K562 (cell line): ENCODE data around the gene SSBP2. TPM values are rescaled to one million over a fixed set of nuclear protein-coding genes. Genes with fewer than 3 reads are reported as not detected.

ENCODE experiments used
- BACH1 ChIP-seq: fragments of 200-800 bp; sonication (Bioruptor generic); IDR thresholded peaks from 2 replicates; pipeline ENCODE4 v1.6.1; 2016; ENCODE audit warnings: missing genetic modification characterization, missing compliant biosample characterization
- BHLHE40 ChIP-seq: IDR thresholded peaks from 2 replicates; pipeline ENCODE4 v1.6.1; 2011; ENCODE audit warnings: low read length, improper control_type of control experiment
- CBFA2T3 ChIP-seq: fragments of 450-650 bp; IDR thresholded peaks from 2 replicates; pipeline ENCODE4 v1.6.1; 2017
- ESRRA ChIP-seq: fragments of 450-650 bp; IDR thresholded peaks from 2 replicates; pipeline ENCODE4 v1.6.1; 2014; ENCODE audit warnings: low read depth, mild to moderate bottlenecking, moderate library complexity, borderline replicate concordance
- GTF2F1 ChIP-seq: IDR thresholded peaks from 2 replicates; pipeline ENCODE4 v1.6.1; 2011; ENCODE audit warnings: low read depth, low read length, improper control_type of control experiment
- HEY1 ChIP-seq: fragments of 250-450 bp; sonication (Bioruptor Pico); IDR thresholded peaks from 2 replicates; pipeline ENCODE4 v1.5.0; 2020; ENCODE audit warnings: mild to moderate bottlenecking, moderate library complexity, borderline replicate concordance
- HMG20B ChIP-seq: fragments of 250-450 bp; sonication (Bioruptor Pico); IDR thresholded peaks from 2 replicates; pipeline ENCODE4 v1.5.0; 2021; ENCODE audit warnings: mild to moderate bottlenecking
- KAT7 ChIP-seq: sonication (generic); formaldehyde crosslinking; IDR thresholded peaks from 2 replicates; pipeline ENCODE4 v1.8.0; 2022; ENCODE audit warnings: missing genetic modification reagents, mild to moderate bottlenecking, borderline replicate concordance
- KDM4B ChIP-seq, 2 experiments: fragments of 450-650 bp in 1 of 2; sonication (generic) in 1 of 2; IDR thresholded peaks; 2 replicates each; pipeline ENCODE4 v1.6.1; 2016 to 2017; ENCODE audit warnings: borderline replicate concordance in 2 of 2, antibody characterized with exemption in 1 of 2, low read depth in 1 of 2, mild to moderate bottlenecking in 1 of 2
- LARP7 ChIP-seq: fragments of 450-650 bp; IDR thresholded peaks from 2 replicates; pipeline ENCODE4 v1.6.1; 2016
- MAFG ChIP-seq: fragments of 450-650 bp; conservative IDR thresholded peaks from 2 replicates; pipeline ENCODE4 v1.6.1; 2016; ENCODE audit warnings: missing genetic modification characterization, missing compliant biosample characterization
- NFRKB ChIP-seq: fragments of 450-650 bp; IDR thresholded peaks from 2 replicates; pipeline ENCODE4 v1.6.1; 2016; ENCODE audit warnings: low read depth
- NR2C2 ChIP-seq, 2 experiments: fragments of 200-800 bp in 1 of 2; sonication (Bioruptor generic) in 1 of 2; sonication (generic) in 1 of 2; formaldehyde crosslinking in 1 of 2; IDR thresholded peaks; 2 replicates each; pipeline versions ENCODE4 v1.6.1 to v1.8.0; 2016 to 2022; ENCODE audit warnings: mild to moderate bottlenecking in 1 of 2, missing compliant biosample characterization in 1 of 2, missing genetic modification characterization in 1 of 2, missing genetic modification reagents in 1 of 2
- PHB2 ChIP-seq: fragments of 450-650 bp; IDR thresholded peaks from 2 replicates; pipeline ENCODE4 v1.6.1; 2017; ENCODE audit warnings: low read depth
- PTRF ChIP-seq: fragments of 450-650 bp; IDR thresholded peaks from 2 replicates; pipeline ENCODE4 v1.6.1; 2016; ENCODE audit warnings: mild to moderate bottlenecking, missing genetic modification characterization, missing compliant biosample characterization
- PURB ChIP-seq: sonication (generic); formaldehyde crosslinking; IDR thresholded peaks from 2 replicates; pipeline ENCODE4 v1.9.0; 2021; ENCODE audit warnings: low read depth, mild to moderate bottlenecking, missing genetic modification reagents
- RUNX1 ChIP-seq: sonication (generic); IDR thresholded peaks from 2 replicates; pipeline ENCODE4 v1.6.1; 2016; ENCODE audit warnings: antibody characterized with exemption, low read depth
- TBL1XR1 ChIP-seq, 2 experiments: IDR thresholded peaks; 2 replicates each; pipeline ENCODE4 v1.6.1; 2012; ENCODE audit warnings: improper control_type of control experiment in 2 of 2, low read length in 2 of 2, mild to moderate bottlenecking in 1 of 2
- ZNF133 ChIP-seq: fragments of 250-450 bp; sonication (Bioruptor Pico); IDR thresholded peaks from 2 replicates; pipeline ENCODE4 v1.4.0; 2020; ENCODE audit warnings: mild to moderate bottlenecking
- ZNF24 ChIP-seq: fragments of 450-650 bp; IDR thresholded peaks from 2 replicates; pipeline ENCODE4 v1.6.1; 2016
- ZNF384 ChIP-seq: IDR thresholded peaks from 2 replicates; pipeline ENCODE4 v1.6.1; 2012; ENCODE audit warnings: low read depth, low read length, improper control_type of control experiment
- polyA plus RNA-seq, 8 experiments: library from polyadenylated mRNA; depleted of rRNA in 4 of 8; stranded (reverse) in 5 of 8; unstranded in 3 of 8; fragments of >200 nt; fragmentation: Nextera tagmentation in 2 of 8; fragmentation: Illumina TruSeq in 1 of 8; extraction: Ambion mirVana in 2 of 8; extraction: Trizol in 1 of 8; gene quantifications; 2 replicates each; pipeline versions ENCODE4 v1.2.1 to v1.2.3, GENCODE V29; 2011 to 2014; ENCODE audit warnings: inconsistent platforms in 1 of 8, missing spikeins in 1 of 8
- total RNA-seq, 7 experiments: library from RNA; depleted of rRNA in 6 of 7; stranded (reverse); fragments of >200 nt in 6 of 7; fragmentation: Illumina TruSeq in 2 of 7; extraction: Trizol in 2 of 7; gene quantifications; 2 replicates each; pipeline versions ENCODE4 v1.2.1 to v1.2.3, GENCODE V29; 2011 to 2021; ENCODE audit warnings: low replicate concordance in 1 of 7
- TF ChIP-seq, protein P1 (sequence below): sonication (generic); formaldehyde crosslinking; IDR thresholded peaks from 2 replicates; pipeline ENCODE4 v1.8.1; 2023; ENCODE audit warnings: missing genetic modification reagents, mild to moderate bottlenecking, borderline replicate concordance
- TF ChIP-seq, protein P2 (sequence below): fragments of 450-650 bp; formaldehyde crosslinking; IDR thresholded peaks from 2 replicates; pipeline ENCODE4 v1.4.0; 2020; ENCODE audit warnings: mild to moderate bottlenecking, moderate library complexity
- TF ChIP-seq, protein P3 (sequence below): fragments of 450-650 bp; conservative IDR thresholded peaks from 2 replicates; pipeline ENCODE4 v1.6.1; 2016; ENCODE audit warnings: missing genetic modification characterization, low read depth, mild to moderate bottlenecking, missing compliant biosample characterization, moderate library complexity

Gene SSBP2
- total and polyA plus RNA-seq, 9 of the 15 experiments (the other 6 are each of a cell fraction or from before 2014, with no cell fraction given) = 22.3 to 133 (median 42.1) TPM

DNA sequence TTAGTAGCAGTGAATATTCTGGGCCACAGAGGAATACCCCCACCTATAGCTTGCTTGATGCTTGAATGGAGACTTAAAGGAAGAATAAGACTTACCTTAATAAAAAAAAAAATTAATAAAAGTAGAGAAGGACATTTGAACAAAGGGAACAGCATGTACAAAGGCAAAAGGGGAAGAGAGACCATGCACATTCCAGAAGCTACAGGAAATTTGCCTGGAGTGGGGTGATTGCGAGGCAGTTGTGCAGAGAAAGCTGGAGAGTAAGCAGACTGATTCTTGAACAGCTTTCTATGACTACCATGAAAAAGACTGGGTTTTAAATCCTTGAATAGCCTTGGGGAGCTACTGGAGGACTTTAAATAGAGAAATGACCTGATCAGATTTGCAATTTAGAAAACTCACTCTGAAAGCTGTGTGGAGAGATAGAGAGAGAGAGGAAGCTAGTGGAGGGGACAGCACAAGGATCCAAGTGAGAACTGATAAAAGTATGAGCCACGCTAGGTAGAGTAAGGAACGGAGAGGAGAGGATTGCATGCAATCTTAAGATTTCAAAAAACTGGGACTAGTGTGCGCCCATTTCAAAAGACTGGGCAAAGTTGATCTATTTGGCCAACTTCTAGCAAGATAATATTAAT is 12.5 kb upstream of the SSBP2 start (continued):
- no peak for TF ChIP-seq KAT7
- TF ChIP-seq PHB2 = no peak
- TF ChIP-seq ESRRA = no peak
- TF ChIP-seq KDM4B (IDR thresholded peaks at IDR 0.05; ENCODE audit: borderline replicate concordance in 2 of 2, low read depth in 1 of 2) = no peak
- TF ChIP-seq RUNX1 = no peak
- TF ChIP-seq, protein P1, sequence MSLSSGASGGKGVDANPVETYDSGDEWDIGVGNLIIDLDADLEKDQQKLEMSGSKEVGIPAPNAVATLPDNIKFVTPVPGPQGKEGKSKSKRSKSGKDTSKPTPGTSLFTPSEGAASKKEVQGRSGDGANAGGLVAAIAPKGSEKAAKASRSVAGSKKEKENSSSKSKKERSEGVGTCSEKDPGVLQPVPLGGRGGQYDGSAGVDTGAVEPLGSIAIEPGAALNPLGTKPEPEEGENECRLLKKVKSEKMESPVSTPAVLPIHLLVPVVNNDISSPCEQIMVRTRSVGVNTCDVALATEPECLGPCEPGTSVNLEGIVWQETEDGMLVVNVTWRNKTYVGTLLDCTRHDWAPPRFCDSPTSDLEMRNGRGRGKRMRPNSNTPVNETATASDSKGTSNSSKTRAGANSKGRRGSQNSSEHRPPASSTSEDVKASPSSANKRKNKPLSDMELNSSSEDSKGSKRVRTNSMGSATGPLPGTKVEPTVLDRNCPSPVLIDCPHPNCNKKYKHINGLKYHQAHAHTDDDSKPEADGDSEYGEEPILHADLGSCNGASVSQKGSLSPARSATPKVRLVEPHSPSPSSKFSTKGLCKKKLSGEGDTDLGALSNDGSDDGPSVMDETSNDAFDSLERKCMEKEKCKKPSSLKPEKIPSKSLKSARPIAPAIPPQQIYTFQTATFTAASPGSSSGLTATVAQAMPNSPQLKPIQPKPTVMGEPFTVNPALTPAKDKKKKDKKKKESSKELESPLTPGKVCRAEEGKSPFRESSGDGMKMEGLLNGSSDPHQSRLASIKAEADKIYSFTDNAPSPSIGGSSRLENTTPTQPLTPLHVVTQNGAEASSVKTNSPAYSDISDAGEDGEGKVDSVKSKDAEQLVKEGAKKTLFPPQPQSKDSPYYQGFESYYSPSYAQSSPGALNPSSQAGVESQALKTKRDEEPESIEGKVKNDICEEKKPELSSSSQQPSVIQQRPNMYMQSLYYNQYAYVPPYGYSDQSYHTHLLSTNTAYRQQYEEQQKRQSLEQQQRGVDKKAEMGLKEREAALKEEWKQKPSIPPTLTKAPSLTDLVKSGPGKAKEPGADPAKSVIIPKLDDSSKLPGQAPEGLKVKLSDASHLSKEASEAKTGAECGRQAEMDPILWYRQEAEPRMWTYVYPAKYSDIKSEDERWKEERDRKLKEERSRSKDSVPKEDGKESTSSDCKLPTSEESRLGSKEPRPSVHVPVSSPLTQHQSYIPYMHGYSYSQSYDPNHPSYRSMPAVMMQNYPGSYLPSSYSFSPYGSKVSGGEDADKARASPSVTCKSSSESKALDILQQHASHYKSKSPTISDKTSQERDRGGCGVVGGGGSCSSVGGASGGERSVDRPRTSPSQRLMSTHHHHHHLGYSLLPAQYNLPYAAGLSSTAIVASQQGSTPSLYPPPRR = no peak
- no peak for TF ChIP-seq ZNF384
- TF ChIP-seq NFRKB = no peak
- no peak for TF ChIP-seq NR2C2 (CRISPR knock-in tag; IDR thresholded peaks at IDR 0.05)
- TF ChIP-seq NR2C2 (tag; IDR thresholded peaks at IDR 0.05) = no peak
- TF ChIP-seq MAFG (tag) = no peak
- no peak for TF ChIP-seq HMG20B (CRISPR knock-in tag)
- TF ChIP-seq ZNF133 = no peak
- no peak for TF ChIP-seq BHLHE40
- TF ChIP-seq CBFA2T3 = peak; percentile 91
- TF ChIP-seq BACH1 (tag) = no peak
- TF ChIP-seq, protein P2, sequence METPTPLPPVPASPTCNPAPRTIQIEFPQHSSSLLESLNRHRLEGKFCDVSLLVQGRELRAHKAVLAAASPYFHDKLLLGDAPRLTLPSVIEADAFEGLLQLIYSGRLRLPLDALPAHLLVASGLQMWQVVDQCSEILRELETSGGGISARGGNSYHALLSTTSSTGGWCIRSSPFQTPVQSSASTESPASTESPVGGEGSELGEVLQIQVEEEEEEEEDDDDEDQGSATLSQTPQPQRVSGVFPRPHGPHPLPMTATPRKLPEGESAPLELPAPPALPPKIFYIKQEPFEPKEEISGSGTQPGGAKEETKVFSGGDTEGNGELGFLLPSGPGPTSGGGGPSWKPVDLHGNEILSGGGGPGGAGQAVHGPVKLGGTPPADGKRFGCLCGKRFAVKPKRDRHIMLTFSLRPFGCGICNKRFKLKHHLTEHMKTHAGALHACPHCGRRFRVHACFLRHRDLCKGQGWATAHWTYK = no peak
- TF ChIP-seq, protein P3, sequence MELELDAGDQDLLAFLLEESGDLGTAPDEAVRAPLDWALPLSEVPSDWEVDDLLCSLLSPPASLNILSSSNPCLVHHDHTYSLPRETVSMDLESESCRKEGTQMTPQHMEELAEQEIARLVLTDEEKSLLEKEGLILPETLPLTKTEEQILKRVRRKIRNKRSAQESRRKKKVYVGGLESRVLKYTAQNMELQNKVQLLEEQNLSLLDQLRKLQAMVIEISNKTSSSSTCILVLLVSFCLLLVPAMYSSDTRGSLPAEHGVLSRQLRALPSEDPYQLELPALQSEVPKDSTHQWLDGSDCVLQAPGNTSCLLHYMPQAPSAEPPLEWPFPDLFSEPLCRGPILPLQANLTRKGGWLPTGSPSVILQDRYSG (tag) = no peak
- TF ChIP-seq TBL1XR1 (IDR thresholded peaks at IDR 0.05; ENCODE audit: low read length in 2 of 2) = 0 out of 4 replicates have a peak, but pooled peaks of 1 of the 2 experiments have one; percentile 21
- TF ChIP-seq PURB (CRISPR knock-in tag) = no peak
- TF ChIP-seq ZNF24 = no peak
- TF ChIP-seq HEY1 (CRISPR knock-in tag) = no peak
- no peak for TF ChIP-seq GTF2F1
- no peak for TF ChIP-seq LARP7
- TF ChIP-seq PTRF (tag) = no peak
